ENCODE results near the gene ADAP1. TPM values are rescaled to one million over a fixed set of nuclear protein-coding genes. Genes with fewer than 3 reads are reported as not detected.

ADAP1 gene
- total RNA-seq, 1 experiment from 2014 or later: 31.2 TPM

- Histone ChIP-seq H3K79me2 (ENCODE audit: low read length) (no peaks in the 10 kb centered on the region), H3K4me1 (ENCODE audit: insufficient read depth, low read length) (no peaks in the 10 kb centered on the region), H3K9me2 (replicated peaks; ENCODE audit: low read length) (no peaks in the 10 kb centered on the region), H3K4me3 (ENCODE audit: low read length) (no peak overlapping the region), H3K27ac (ENCODE audit: low read length) (no peak overlapping the region), H3K9me3 (ENCODE audit: low read length) (no peaks in the 10 kb centered on the region), H3K36me3 (ENCODE audit: low read depth, low read length) (peaks cover 47% of the 10 kb centered on the region), H3K9ac (ENCODE audit: low read length) (no peak overlapping the region), H3F3A (ENCODE audit: low read length, unreplicated experiment) (no peaks in the 10 kb centered on the region), H3K27me3 (ENCODE audit: low read length) (no peaks in the 10 kb centered on the region), H3K4me2 (ENCODE audit: low read length) (no peak overlapping the region), H4K20me1 (ENCODE audit: low read length) (no peaks in the 10 kb centered on the region), H2AFZ (ENCODE audit: low read length) (no peak overlapping the region)
- ATAC-seq: no peak
- no TSS peak for BruUV-seq (replicated peaks)
- TF ChIP-seq, protein P1, sequence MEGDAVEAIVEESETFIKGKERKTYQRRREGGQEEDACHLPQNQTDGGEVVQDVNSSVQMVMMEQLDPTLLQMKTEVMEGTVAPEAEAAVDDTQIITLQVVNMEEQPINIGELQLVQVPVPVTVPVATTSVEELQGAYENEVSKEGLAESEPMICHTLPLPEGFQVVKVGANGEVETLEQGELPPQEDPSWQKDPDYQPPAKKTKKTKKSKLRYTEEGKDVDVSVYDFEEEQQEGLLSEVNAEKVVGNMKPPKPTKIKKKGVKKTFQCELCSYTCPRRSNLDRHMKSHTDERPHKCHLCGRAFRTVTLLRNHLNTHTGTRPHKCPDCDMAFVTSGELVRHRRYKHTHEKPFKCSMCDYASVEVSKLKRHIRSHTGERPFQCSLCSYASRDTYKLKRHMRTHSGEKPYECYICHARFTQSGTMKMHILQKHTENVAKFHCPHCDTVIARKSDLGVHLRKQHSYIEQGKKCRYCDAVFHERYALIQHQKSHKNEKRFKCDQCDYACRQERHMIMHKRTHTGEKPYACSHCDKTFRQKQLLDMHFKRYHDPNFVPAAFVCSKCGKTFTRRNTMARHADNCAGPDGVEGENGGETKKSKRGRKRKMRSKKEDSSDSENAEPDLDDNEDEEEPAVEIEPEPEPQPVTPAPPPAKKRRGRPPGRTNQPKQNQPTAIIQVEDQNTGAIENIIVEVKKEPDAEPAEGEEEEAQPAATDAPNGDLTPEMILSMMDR (conservative IDR thresholded peaks at IDR 0.05; ENCODE audit: low read depth, low read length): no peak
- no peak for TF ChIP-seq EZH2phosphoT487 (IDR thresholded peaks at IDR 0.05; ENCODE audit: borderline replicate concordance, low read length)
- TF ChIP-seq EZH2 (IDR thresholded peaks at IDR 0.05; ENCODE audit: low read length, unreplicated experiment): no peak
- CTCF ChIA-PET: no interaction called here
- DNase-seq: no peak
- POLR2A ChIA-PET (ENCODE audit: unreplicated experiment): no interaction called here
- intact Hi-C loops (cut with micrococcal nuclease): no loop called here
Measured at GRCh38 chr7:859359-860030, 95.0 kb downstream of the ADAP1 start.

- no peaks in the 10 kb centered on the region for H3K4me1 ChIP-seq (ENCODE audit: insufficient read depth, low read length)
- H2AFZ ChIP-seq (ENCODE audit: low read length): no peak overlapping the region
- H3F3A ChIP-seq (ENCODE audit: low read length, unreplicated experiment): no peaks in the 10 kb centered on the region
- no TSS peak for BruUV-seq (replicated peaks)
- H3K27ac ChIP-seq (ENCODE audit: low read length): no peak overlapping the region
- DNase-seq (no peak), ATAC-seq (no peak)
- intact Hi-C loops (cut with micrococcal nuclease): no loop called here
- H3K9me3 ChIP-seq (ENCODE audit: low read length): no peaks in the 10 kb centered on the region
- H3K9ac ChIP-seq (ENCODE audit: low read length): no peak overlapping the region
- no peaks in the 10 kb centered on the region for H3K27me3 ChIP-seq (ENCODE audit: low read length)
- H3K4me3 ChIP-seq (ENCODE audit: low read length): no peak overlapping the region
- CTCF ChIA-PET: interaction anchor here (0.9 kb wide), 1 partner anchor 22 kb away, joined by 6 read pairs; no protein-coding TSS in a partner anchor
- no peaks in the 10 kb centered on the region for H4K20me1 ChIP-seq (ENCODE audit: low read length)
- no peaks in the 10 kb centered on the region for H3K9me2 ChIP-seq (replicated peaks; ENCODE audit: low read length)
- peaks cover 39% of the 10 kb centered on the region for H3K36me3 ChIP-seq (ENCODE audit: low read depth, low read length)
- TF ChIP-seq, protein P1 (conservative IDR thresholded peaks at IDR 0.05; ENCODE audit: low read depth, low read length): no peak
- no peak for TF ChIP-seq EZH2phosphoT487 (IDR thresholded peaks at IDR 0.05; ENCODE audit: borderline replicate concordance, low read length)
- no peak for TF ChIP-seq EZH2 (IDR thresholded peaks at IDR 0.05; ENCODE audit: low read length, unreplicated experiment)
- POLR2A ChIA-PET (ENCODE audit: unreplicated experiment): no interaction called here
- no peak overlapping the region for H3K4me2 ChIP-seq (ENCODE audit: low read length)
- H3K79me2 ChIP-seq (ENCODE audit: low read length): no peaks in the 10 kb centered on the region
Measured at GRCh38 chr7:857661-858060, 96.8 kb downstream of the ADAP1 start.

DNA sequence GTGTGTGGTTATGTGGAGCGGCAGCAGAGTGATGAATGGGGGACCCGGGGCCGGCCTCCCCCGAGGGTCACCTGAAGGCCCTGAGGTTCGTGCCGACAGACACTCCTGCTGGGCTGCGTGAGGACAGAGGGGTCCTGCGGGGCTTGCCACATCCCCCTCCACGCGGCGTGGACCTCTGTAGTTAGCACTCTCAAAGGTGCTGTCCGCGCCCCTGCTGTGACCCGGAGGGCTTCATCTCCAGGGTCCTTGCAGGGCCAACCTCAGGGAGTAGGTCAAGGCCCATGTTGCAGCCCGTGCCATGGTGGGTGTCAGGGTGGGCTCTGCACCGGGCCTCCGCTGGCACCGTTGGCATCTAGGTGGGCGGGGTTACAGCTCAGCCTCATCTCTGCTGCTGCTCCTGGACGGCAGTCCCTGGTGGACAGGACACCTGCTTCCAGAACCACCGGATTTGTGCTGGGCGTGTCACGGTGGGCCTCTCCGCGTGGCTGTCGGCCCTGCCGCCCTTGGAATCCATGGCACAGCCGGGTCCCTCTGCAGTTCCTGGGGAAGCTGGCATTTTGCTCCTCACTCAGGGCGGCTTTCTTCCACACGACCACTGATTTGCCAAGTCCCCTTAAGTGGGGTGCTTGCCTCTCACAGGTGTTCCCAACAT, 97.9 kb downstream of the ADAP1 start:
- H3K79me2 ChIP-seq (ENCODE audit: low read length): no peaks in the 10 kb centered on the region
- peaks cover 39% of the 10 kb centered on the region for H3K36me3 ChIP-seq (ENCODE audit: low read depth, low read length)
- no peaks in the 10 kb centered on the region for H3F3A ChIP-seq (ENCODE audit: low read length, unreplicated experiment)
- H3K9me2 ChIP-seq (replicated peaks; ENCODE audit: low read length): no peaks in the 10 kb centered on the region
- H3K4me3 ChIP-seq (ENCODE audit: low read length): no peak overlapping the region
- no peaks in the 10 kb centered on the region for H4K20me1 ChIP-seq (ENCODE audit: low read length)
- no peak for DNase-seq
- TF ChIP-seq EZH2phosphoT487 (IDR thresholded peaks at IDR 0.05; ENCODE audit: borderline replicate concordance, low read length) (no peak), EZH2 (IDR thresholded peaks at IDR 0.05; ENCODE audit: low read length, unreplicated experiment) (no peak)
- TF ChIP-seq, protein P1 (conservative IDR thresholded peaks at IDR 0.05; ENCODE audit: low read depth, low read length): no peak
- H3K9me3 ChIP-seq (ENCODE audit: low read length): no peaks in the 10 kb centered on the region
- BruUV-seq (replicated peaks): no TSS peak
- intact Hi-C loops (cut with micrococcal nuclease): no loop called here
- CTCF ChIA-PET: no interaction called here
- H3K9ac ChIP-seq (ENCODE audit: low read length): no peak overlapping the region
- no peak overlapping the region for H2AFZ ChIP-seq (ENCODE audit: low read length)
- H3K4me2 ChIP-seq (ENCODE audit: low read length): no peak overlapping the region
- POLR2A ChIA-PET (ENCODE audit: unreplicated experiment): no interaction called here
- ATAC-seq: no peak
- no peaks in the 10 kb centered on the region for H3K27me3 ChIP-seq (ENCODE audit: low read length)
- no peak overlapping the region for H3K27ac ChIP-seq (ENCODE audit: low read length)
- no peaks in the 10 kb centered on the region for H3K4me1 ChIP-seq (ENCODE audit: insufficient read depth, low read length)

All from PC-3 (cell line).